ENCODE results near the gene PTRHD1. TPM values are rescaled to one million over a fixed set of nuclear protein-coding genes. Genes with fewer than 3 reads are reported as not detected.

Gene PTRHD1
- total and polyA plus RNA-seq, 10 of the 15 experiments (the other 5 are each of a cell fraction or from before 2014, with no cell fraction given) = 15.9 to 64.2 (median 45.0) TPM

DNA sequence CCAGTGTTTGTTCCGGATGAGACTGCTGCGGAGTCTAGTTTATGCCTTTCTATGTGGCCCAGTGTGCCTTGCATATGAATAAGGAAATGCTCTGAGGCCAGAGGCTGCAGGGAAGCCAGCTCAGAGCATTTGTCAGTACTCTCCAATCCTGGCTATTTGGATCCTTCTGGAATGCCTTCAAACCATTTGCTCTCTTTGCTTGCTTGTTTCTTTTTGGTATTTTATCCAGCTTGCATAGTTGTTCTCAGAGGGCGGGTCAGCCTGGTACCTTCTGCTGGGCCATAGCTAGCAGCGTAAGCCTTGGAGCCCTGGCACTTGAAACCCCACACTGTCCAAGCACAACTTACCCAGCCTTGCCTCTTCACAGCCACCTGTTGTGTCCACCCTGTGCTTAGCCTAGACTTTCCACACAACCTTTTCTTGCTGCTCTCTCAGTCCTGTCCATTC lies 20.5 kb upstream of the PTRHD1 start:
- no TSS peak for BruUV-seq (replicated peaks)
- 98% methylated on average over 4 of the region's 4 CpGs for WGBS (ENCODE audit: insufficient coverage, insufficient replicate concordance, low lambda C conversion rate, missing lambda C conversion rate)
- H3K4me1 ChIP-seq (ENCODE audit: control insufficient read depth, insufficient read depth, low read length) = no peaks in the 10 kb centered on the region
- DNase-seq (ENCODE audit: low read depth, low spot score) = no peak
- H3K79me2 ChIP-seq (ENCODE audit: control insufficient read depth, insufficient read depth, low read length) = peaks cover 16% of the 10 kb centered on the region
- H3K27me3 ChIP-seq (replicated peaks in 1 of 2; ENCODE audit: control insufficient read depth in 2 of 2, insufficient read depth in 2 of 2, low read length in 1 of 2) = no peaks in the 10 kb centered on the region
- ChIA-PET SMC1A (ENCODE audit: uncharacterized antibody, unreplicated experiment) (no interaction called here), RAD21 (ENCODE audit: unreplicated experiment) (no interaction called here), CTCF (interaction anchor here (0.7 to 2.1 kb wide), 2 partner anchors 14 to 201 kb away, joined by 3 to 7 read pairs; no protein-coding TSS in a partner anchor), POLR2A (no interaction called here)
- H3K9me3 ChIP-seq (replicated peaks; ENCODE audit: control insufficient read depth, insufficient read depth, low read length) = no peaks in the 10 kb centered on the region
- in situ Hi-C loops (cut with MboI) = no loop called here
- no peak overlapping the region for H3K9ac ChIP-seq (ENCODE audit: control insufficient read depth, insufficient read depth, low read length)
- ATAC-seq = no peak
- TF ChIP-seq BMI1 (IDR thresholded peaks at IDR 0.05; ENCODE audit: borderline replicate concordance) (no peak), NRF1 (conservative IDR thresholded peaks at IDR 0.05; ENCODE audit: low read depth, low read length) (no peak), ZNF274 (IDR thresholded peaks at IDR 0.05; ENCODE audit: insufficient read depth, insufficient read length) (no peak), JUNB (IDR thresholded peaks at IDR 0.05) (no peak), KAT2A (conservative IDR thresholded peaks at IDR 0.05; ENCODE audit: control insufficient read depth, low read depth, low read length) (no peak), TARDBP (IDR thresholded peaks at IDR 0.05; ENCODE audit: borderline replicate concordance) (no peak)
- TF ChIP-seq, protein P1, sequence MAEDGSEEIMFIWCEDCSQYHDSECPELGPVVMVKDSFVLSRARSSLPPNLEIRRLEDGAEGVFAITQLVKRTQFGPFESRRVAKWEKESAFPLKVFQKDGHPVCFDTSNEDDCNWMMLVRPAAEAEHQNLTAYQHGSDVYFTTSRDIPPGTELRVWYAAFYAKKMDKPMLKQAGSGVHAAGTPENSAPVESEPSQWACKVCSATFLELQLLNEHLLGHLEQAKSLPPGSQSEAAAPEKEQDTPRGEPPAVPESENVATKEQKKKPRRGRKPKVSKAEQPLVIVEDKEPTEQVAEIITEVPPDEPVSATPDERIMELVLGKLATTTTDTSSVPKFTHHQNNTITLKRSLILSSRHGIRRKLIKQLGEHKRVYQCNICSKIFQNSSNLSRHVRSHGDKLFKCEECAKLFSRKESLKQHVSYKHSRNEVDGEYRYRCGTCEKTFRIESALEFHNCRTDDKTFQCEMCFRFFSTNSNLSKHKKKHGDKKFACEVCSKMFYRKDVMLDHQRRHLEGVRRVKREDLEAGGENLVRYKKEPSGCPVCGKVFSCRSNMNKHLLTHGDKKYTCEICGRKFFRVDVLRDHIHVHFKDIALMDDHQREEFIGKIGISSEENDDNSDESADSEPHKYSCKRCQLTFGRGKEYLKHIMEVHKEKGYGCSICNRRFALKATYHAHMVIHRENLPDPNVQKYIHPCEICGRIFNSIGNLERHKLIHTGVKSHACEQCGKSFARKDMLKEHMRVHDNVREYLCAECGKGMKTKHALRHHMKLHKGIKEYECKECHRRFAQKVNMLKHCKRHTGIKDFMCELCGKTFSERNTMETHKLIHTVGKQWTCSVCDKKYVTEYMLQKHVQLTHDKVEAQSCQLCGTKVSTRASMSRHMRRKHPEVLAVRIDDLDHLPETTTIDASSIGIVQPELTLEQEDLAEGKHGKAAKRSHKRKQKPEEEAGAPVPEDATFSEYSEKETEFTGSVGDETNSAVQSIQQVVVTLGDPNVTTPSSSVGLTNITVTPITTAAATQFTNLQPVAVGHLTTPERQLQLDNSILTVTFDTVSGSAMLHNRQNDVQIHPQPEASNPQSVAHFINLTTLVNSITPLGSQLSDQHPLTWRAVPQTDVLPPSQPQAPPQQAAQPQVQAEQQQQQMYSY (CRISPR knock-in tag; IDR thresholded peaks at IDR 0.05) = no peak
- TF ChIP-seq, protein P2, sequence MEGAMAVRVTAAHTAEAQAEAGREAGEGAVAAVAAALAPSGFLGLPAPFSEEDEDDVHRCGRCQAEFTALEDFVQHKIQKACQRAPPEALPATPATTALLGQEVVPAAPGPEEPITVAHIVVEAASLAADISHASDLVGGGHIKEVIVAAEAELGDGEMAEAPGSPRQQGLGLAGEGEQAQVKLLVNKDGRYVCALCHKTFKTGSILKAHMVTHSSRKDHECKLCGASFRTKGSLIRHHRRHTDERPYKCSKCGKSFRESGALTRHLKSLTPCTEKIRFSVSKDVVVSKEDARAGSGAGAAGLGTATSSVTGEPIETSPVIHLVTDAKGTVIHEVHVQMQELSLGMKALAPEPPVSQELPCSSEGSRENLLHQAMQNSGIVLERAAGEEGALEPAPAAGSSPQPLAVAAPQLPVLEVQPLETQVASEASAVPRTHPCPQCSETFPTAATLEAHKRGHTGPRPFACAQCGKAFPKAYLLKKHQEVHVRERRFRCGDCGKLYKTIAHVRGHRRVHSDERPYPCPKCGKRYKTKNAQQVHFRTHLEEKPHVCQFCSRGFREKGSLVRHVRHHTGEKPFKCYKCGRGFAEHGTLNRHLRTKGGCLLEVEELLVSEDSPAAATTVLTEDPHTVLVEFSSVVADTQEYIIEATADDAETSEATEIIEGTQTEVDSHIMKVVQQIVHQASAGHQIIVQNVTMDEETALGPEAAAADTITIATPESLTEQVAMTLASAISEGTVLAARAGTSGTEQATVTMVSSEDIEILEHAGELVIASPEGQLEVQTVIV (IDR thresholded peaks at IDR 0.05; ENCODE audit: borderline replicate concordance, partially characterized antibody) = no peak
- TF ChIP-seq, protein P3, sequence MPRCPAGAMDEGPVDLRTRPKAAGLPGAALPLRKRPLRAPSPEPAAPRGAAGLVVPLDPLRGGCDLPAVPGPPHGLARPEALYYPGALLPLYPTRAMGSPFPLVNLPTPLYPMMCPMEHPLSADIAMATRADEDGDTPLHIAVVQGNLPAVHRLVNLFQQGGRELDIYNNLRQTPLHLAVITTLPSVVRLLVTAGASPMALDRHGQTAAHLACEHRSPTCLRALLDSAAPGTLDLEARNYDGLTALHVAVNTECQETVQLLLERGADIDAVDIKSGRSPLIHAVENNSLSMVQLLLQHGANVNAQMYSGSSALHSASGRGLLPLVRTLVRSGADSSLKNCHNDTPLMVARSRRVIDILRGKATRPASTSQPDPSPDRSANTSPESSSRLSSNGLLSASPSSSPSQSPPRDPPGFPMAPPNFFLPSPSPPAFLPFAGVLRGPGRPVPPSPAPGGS (IDR thresholded peaks at IDR 0.05; ENCODE audit: borderline replicate concordance, insufficient read depth, low read depth, low read length, poor library complexity, severe bottlenecking) = no peak
- intact Hi-C loops (cut with micrococcal nuclease; ENCODE audit: unreplicated experiment) = no loop called here
- H3K36me3 ChIP-seq (ENCODE audit: control insufficient read depth in 2 of 2, insufficient read depth in 2 of 2, low read length in 1 of 2) = peaks cover 14 to 22% of the 10 kb centered on the region in 2 experiments
- no peak overlapping the region for H3K4me3 ChIP-seq
- no peaks in the 10 kb centered on the region for H4K20me1 ChIP-seq (ENCODE audit: control insufficient read depth, insufficient read depth)
- H3K27ac ChIP-seq (ENCODE audit: control insufficient read depth, insufficient read depth) = no peak overlapping the region
- H2AFZ ChIP-seq (ENCODE audit: control insufficient read depth, low read depth, low read length) = no peak overlapping the region
- no peak for FAIRE-seq
- H3K4me2 ChIP-seq (ENCODE audit: control insufficient read depth, insufficient read depth) = no peak overlapping the region
